HG02943 (cell line): ENCODE measurements around the gene SPTB.
"Not testable (repeated sequence)": the region's sequence is repeated elsewhere in the genome, so short reads cannot be mapped to it uniquely, and the experiment has no call there.

Experiments used
- ATAC-seq: cut with Tn5 transposase; IDR thresholded peaks from one replicate; pipeline ENCODE4 v1.9.1; 2021; ENCODE audit warnings: mild to moderate bottlenecking, low read depth, moderate library complexity; ENCODE audit not compliant: unreplicated experiment

The SPTB gene

GRCh38 chr14:64825006-64825405 lies 54.7 kb downstream of the SPTB start:
- no peak for ATAC-seq

GRCh38 chr14:64824471-64824870 lies 55.2 kb downstream of the SPTB start:
- ATAC-seq = no peak

DNA sequence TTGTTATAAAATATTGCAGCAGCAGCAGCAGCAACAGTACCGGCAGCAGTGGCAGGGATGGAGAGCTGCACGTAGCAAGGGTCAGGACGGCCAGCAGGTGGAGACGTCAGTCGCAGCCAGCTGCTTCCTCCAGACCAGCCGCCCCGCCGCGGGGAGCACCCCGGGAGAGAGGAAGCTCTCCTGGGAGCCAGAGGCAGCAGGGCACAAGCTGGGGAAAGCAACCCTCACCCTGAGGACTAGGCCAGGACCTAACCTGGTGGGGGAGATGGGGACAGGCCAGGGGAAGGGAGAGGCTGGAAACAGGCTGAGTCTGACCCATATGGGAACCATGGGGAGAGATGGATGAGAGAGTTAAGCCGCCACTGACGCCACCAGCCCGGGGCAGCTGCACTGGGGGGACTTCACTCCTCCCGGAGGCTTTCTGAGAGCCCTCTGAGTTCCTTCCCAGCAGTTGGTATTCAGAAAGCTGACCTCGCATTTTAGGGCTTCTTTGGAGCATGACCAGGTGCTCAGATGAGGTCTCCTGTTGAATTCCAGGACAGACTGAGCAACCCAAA lies 56.3 kb downstream of the SPTB start:
- ATAC-seq = no peak

- ATAC-seq = no peak
Observed at GRCh38 chr14:64821651-64822050, 58.1 kb downstream of the SPTB start.

DNA sequence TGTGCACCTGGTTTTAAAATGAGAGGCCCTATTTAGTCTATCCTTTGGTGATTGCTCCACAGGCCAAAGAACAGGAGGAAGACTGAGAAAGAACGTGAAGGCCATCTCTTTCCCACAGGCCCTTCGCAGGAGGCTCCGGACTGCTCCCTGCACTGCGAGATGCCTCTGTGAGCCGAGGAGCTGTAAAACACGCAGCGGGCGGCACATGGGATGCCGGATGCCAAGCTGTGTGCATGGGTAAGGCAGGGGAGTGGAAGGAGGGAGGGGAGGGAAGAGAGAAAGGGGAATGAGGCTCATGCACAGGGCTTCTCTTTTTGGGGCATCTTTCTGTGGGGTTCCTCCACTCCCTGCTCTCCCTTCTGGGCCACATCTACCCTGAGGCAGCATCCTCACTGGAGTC lies 61.6 kb downstream of the SPTB start:
- ATAC-seq = no peak

DNA sequence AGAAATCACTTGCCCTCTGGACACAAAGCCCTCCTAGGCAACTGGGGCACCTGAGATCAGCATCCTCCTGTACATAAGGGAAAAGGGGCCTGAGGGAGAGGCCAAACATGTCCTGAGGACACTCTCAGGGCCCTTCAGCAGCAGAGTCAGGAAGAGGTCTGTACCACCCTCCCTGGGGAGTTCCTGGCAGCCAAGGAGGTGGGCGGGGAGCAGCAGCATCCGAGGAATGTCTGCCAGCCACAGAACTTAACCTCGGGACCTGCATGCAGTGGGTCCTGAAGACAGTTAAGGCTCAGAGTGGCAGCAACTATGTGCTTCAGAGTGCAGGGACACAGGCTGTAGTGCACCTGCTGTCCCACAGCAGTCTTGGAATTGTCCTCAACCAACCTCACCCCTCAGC lies 62.1 kb downstream of the SPTB start:
- ATAC-seq = no peak

DNA sequence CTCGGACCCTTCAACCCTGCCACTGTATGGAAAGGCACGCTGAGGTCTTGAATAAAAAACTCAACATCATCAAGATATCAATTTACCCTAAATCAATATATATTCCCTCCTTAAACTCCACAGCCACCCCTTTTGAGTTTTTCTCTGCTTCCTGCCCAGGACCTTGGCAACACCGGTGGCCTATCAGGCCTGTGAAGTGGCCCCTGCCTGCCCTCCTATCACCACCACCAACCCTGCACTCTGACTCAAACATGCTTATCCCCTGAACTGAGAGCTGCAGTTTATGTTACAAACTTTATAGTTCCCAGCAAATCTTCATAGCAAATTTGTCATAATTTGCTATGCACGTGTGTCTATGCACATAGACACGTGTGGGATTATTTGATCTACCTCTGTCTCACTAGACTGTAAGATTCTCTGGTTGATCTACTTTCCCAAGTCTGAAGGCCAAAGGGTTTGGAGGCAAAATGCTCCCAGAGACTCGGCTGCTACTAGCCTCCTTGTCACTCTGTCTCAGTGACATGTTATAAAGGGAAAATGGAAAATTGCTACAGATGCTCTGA lies 63.4 kb downstream of the SPTB start:
- ATAC-seq = no peak

- no peak for ATAC-seq
Observed at GRCh38 chr14:64815257-64815656, 64.5 kb downstream of the SPTB start.

- no peak for ATAC-seq
Observed at GRCh38 chr14:64812412-64812811, 67.3 kb downstream of the SPTB start.

DNA sequence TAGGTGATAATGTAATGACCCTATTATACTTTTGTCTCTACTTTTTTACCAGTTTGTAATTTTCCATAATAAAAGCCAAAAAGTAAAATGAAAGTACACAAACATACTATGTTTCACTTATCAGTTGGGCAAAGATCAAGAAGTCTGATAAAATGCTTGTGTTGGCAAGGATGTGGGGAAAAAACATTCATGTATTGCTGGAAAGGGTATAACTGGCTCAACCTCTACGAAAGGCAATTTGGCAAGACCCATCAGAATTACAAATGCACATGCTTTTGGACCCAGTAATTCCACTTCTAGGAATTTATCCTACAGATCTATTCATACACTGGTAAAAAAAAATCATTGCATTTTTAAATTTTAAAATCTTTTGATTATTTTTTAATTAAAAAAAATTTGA lies 68.0 kb downstream of the SPTB start:
- no peak for ATAC-seq

GRCh38 chr14:64808449-64808848 lies 71.3 kb downstream of the SPTB start:
- no peak for ATAC-seq

- no peak for ATAC-seq
Observed at GRCh38 chr14:64807551-64807950, 72.2 kb downstream of the SPTB start.

GRCh38 chr14:64806862-64807495 lies 72.7 kb downstream of the SPTB start:
- ATAC-seq = no peak

GRCh38 chr14:64806202-64806861 lies 73.4 kb downstream of the SPTB start:
- ATAC-seq = no peak

DNA sequence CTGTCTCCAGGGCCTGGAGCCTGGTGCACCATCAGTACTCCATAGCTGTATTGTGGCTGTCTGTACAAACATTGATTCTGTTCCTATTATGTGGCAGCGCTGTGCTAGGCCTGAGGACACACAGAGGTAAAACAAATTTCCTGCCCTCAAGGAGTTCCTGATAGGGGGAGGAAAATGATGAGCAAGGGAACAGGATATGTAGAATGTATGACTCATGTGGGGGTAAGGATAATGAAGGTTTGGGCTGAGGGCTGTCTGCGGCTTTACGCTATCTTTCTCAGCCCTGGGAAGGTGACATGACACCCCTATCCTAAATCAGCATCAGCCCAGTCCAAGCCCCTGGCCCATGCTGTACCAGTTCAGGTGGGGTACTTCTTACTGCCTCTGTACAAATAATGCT lies 74.1 kb downstream of the SPTB start:
- not testable (repeated sequence) for ATAC-seq

GRCh38 chr14:64804754-64805260 lies 74.9 kb downstream of the SPTB start:
- ATAC-seq = no peak

- ATAC-seq = no peak
Observed at GRCh38 chr14:64801800-64802199, 77.9 kb downstream of the SPTB start.

GRCh38 chr14:64801046-64801445 lies 78.7 kb downstream of the SPTB start:
- ATAC-seq = no peak

GRCh38 chr14:64800000-64800399 lies 79.7 kb downstream of the SPTB start:
- no peak for ATAC-seq

DNA sequence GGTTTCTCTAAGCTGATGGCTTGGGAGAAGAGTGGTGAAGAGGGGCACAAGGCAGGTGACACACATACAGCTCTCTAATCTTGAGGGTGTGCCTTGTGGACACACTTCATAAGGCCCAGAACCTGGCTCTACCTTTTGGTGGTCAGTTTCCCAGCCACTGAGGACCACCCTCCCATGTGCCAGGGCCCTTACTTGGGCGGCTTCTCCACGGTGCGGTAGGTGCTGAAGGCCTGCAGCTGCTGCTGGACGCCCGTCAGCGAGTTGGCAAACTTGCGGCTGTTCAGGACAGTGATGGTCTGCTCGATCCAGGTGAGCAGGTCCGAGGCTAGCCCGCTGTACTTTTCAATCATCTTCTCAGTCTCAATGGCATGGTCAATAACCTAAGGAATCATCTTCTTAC lies 80.2 kb downstream of the SPTB start:
- no peak for ATAC-seq

DNA sequence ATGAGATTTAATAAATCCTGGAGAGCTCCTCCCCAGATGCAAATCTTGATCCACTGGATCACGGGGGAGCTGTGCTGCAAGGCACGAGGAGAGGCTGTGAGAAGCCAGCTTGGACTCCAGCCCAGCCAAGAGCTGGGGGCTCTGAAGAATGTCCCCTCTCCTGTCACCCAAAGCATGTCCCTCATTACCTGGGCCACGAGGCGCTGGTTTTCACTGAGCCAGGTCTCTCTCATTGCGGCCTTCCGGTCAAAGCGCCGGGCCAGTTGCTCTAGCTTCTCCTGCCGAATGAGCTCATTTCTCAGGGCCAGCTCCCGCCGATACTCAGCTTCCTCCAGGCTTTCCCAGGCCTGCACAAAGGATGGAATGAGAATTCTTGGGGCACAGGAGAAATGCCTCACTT lies 83.3 kb downstream of the SPTB start:
- no peak for ATAC-seq

DNA sequence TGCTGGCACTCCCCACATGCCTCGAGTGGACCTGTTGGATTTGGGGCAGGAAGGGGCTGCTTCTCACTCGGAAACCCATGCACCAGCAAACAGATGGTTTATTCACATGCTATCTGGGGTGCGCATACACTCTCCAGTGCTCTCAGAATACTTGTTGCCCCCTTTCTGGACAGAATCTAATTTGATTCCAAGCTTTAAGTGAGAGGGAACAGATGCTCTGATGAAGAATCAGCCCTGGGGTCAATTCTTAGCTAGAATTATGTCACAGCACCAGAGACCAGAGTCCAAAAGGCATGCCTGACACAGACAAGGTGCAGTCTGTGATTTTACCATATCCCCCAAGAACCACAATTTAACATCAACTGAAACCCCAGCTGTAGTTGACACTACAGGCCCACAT lies 83.8 kb downstream of the SPTB start:
- ATAC-seq = no peak
